A549 (cell line): ENCODE data around the gene DST.

ENCODE experiments used
- CHD2 ChIP-seq: fragments of 150-350 bp; IDR thresholded peaks from 2 replicates; pipeline ENCODE4 v1.6.1; 2014; ENCODE audit warnings: low read length; ENCODE audit not compliant: partially characterized antibody
- FOXS1 ChIP-seq: fragments of 250-450 bp; sonication (Bioruptor Pico); IDR thresholded peaks from 2 replicates; pipeline ENCODE4 v1.5.0; 2020; ENCODE audit warnings: mild to moderate bottlenecking, moderate library complexity
- HDAC2 ChIP-seq: fragments of 200-600 bp; sonication (generic); IDR thresholded peaks from 2 replicates; pipeline ENCODE4 v1.6.1; 2016
- MAZ ChIP-seq: fragments of 150-350 bp; IDR thresholded peaks from 2 replicates; pipeline ENCODE4 v1.6.1; 2014; ENCODE audit warnings: antibody characterized with exemption, low read depth, low read length, borderline replicate concordance
- NFE2L2 ChIP-seq: fragments of 150-350 bp; conservative IDR thresholded peaks from 2 replicates; pipeline ENCODE4 v1.6.1; 2014; ENCODE audit warnings: low read length
- POLR2A ChIP-seq: IDR thresholded peaks from 2 replicates; pipeline ENCODE4 v1.6.1; 2012; ENCODE audit warnings: mild to moderate bottlenecking, low read length
- REST ChIP-seq: fragments of 200-600 bp; sonication (generic); IDR thresholded peaks from 2 replicates; pipeline ENCODE4 v1.6.1; 2016; ENCODE audit warnings: antibody characterized with exemption, mild to moderate bottlenecking, moderate library complexity
- TP53 ChIP-seq: fragments of 250-450 bp; sonication (Bioruptor Pico); IDR thresholded peaks from 2 replicates; pipeline ENCODE4 v1.5.0; 2021; ENCODE audit warnings: mild to moderate bottlenecking, moderate library complexity
- TF ChIP-seq, protein P1 (sequence below): fragments of 150-350 bp; IDR thresholded peaks from 2 replicates; pipeline ENCODE4 v1.6.1; 2014; ENCODE audit warnings: low read depth, mild to moderate bottlenecking, low read length
- TF ChIP-seq, protein P2 (sequence below): fragments of 450-650 bp; IDR thresholded peaks from 2 replicates; pipeline ENCODE4 v1.6.1; 2014; ENCODE audit warnings: antibody characterized with exemption
- TF ChIP-seq, protein P3 (sequence below): fragments of >200 bp; sonication (Bioruptor Twin); formaldehyde crosslinking; IDR thresholded peaks from 3 replicates; pipeline ENCODE4 v1.5.1; 2016

GRCh38 chr6:56691286-56691595, 48.6 kb upstream of the DST start:
- TF ChIP-seq REST (no peak), TP53 (CRISPR knock-in tag) (no peak), POLR2A (no peak), FOXS1 (CRISPR knock-in tag) (no peak), NFE2L2 (no peak), HDAC2 (no peak), CHD2 (no peak), MAZ (no peak)
- TF ChIP-seq, protein P1, sequence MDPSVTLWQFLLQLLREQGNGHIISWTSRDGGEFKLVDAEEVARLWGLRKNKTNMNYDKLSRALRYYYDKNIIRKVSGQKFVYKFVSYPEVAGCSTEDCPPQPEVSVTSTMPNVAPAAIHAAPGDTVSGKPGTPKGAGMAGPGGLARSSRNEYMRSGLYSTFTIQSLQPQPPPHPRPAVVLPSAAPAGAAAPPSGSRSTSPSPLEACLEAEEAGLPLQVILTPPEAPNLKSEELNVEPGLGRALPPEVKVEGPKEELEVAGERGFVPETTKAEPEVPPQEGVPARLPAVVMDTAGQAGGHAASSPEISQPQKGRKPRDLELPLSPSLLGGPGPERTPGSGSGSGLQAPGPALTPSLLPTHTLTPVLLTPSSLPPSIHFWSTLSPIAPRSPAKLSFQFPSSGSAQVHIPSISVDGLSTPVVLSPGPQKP = no peak
- TF ChIP-seq, protein P2, sequence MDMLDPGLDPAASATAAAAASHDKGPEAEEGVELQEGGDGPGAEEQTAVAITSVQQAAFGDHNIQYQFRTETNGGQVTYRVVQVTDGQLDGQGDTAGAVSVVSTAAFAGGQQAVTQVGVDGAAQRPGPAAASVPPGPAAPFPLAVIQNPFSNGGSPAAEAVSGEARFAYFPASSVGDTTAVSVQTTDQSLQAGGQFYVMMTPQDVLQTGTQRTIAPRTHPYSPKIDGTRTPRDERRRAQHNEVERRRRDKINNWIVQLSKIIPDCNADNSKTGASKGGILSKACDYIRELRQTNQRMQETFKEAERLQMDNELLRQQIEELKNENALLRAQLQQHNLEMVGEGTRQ = no peak
- TF ChIP-seq, protein P3, sequence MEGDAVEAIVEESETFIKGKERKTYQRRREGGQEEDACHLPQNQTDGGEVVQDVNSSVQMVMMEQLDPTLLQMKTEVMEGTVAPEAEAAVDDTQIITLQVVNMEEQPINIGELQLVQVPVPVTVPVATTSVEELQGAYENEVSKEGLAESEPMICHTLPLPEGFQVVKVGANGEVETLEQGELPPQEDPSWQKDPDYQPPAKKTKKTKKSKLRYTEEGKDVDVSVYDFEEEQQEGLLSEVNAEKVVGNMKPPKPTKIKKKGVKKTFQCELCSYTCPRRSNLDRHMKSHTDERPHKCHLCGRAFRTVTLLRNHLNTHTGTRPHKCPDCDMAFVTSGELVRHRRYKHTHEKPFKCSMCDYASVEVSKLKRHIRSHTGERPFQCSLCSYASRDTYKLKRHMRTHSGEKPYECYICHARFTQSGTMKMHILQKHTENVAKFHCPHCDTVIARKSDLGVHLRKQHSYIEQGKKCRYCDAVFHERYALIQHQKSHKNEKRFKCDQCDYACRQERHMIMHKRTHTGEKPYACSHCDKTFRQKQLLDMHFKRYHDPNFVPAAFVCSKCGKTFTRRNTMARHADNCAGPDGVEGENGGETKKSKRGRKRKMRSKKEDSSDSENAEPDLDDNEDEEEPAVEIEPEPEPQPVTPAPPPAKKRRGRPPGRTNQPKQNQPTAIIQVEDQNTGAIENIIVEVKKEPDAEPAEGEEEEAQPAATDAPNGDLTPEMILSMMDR = no peak
